Measurements from ENCODE around the gene CDC123. TPM values are rescaled to one million over a fixed set of nuclear protein-coding genes. Genes with fewer than 3 reads are reported as not detected.

Gene CDC123
- total and polyA plus RNA-seq, 7 donors, result 33.8 to 70.3 (median 50.8) TPM

GRCh38 chr10:12235116-12235694, 39.2 kb downstream of the CDC123 start:
- no peak for DNase-seq
- H3K27ac ChIP-seq, result peak overlapping the region; percentile 0 to 67 (median 41)
- TF ChIP-seq POLR2A (IDR thresholded peaks at IDR 0.05) (no peak), EP300 (IDR thresholded peaks at IDR 0.05) (no peak), POLR2AphosphoS5 (IDR thresholded peaks at IDR 0.05) (no peak), CTCF (IDR thresholded peaks at IDR 0.05) (no peak)
- H3K9me3 ChIP-seq, result no peaks in the 10 kb centered on the region
- intact Hi-C loops (cut with DNase I), result no loop called here
- no peaks in the 10 kb centered on the region for H3K27me3 ChIP-seq
- H3K36me3 ChIP-seq, result peaks cover 4 to 91% (median 15%) of the 10 kb centered on the region in 4 donors
- H3K4me1 ChIP-seq, result peaks cover 0 to 19% (median 6%) of the 10 kb centered on the region in 4 donors
- no peak overlapping the region for H3K4me3 ChIP-seq
- WGBS, 2 donors, result 88 to 89% methylated on average over 3 of the region's 3 CpGs

- Histone ChIP-seq H3K27ac (peak overlapping the region; percentile 0 to 67 (median 41)), H3K36me3 (peaks cover 3 to 91% (median 15%) of the 10 kb centered on the region in 4 donors), H3K4me1 (peaks cover 0 to 21% (median 6%) of the 10 kb centered on the region in 4 donors), H3K4me3 (no peak overlapping the region), H3K27me3 (no peaks in the 10 kb centered on the region), H3K9me3 (no peaks in the 10 kb centered on the region)
- no peak for DNase-seq
- TF ChIP-seq POLR2AphosphoS5 (IDR thresholded peaks at IDR 0.05) (peak in 2 of 4 donors; percentile 7 to 40), EP300 (IDR thresholded peaks at IDR 0.05) (no peak)
- WGBS, 2 donors, result 71 to 72% methylated on average over 4 of the region's 4 CpGs
- intact Hi-C loops (cut with DNase I), result no loop called here
Measured at GRCh38 chr10:12235796-12236195, 39.8 kb downstream of the CDC123 start.

GRCh38 chr10:12237265-12238220, 41.6 kb downstream of the CDC123 start:
- DNase-seq, result no peak
- H3K36me3 ChIP-seq, result peaks cover 0 to 73% (median 7%) of the 10 kb centered on the region in 4 donors
- intact Hi-C loops (cut with DNase I), result no loop called here

GRCh38 chr10:12238821-12239220, 42.8 kb downstream of the CDC123 start:
- no peak overlapping the region for H3K27ac ChIP-seq
- no peak for DNase-seq
- H3K9me3 ChIP-seq, result no peaks in the 10 kb centered on the region
- H3K36me3 ChIP-seq, result peaks cover 0 to 63% (median 4%) of the 10 kb centered on the region in 4 donors
- no peak overlapping the region for H3K4me3 ChIP-seq
- H3K27me3 ChIP-seq, result no peaks in the 10 kb centered on the region
- H3K4me1 ChIP-seq, result peaks cover 0 to 35% (median 6%) of the 10 kb centered on the region in 4 donors
- no peak for TF ChIP-seq POLR2A (IDR thresholded peaks at IDR 0.05)
- no peak for TF ChIP-seq CTCF (IDR thresholded peaks at IDR 0.05)
- no peak for TF ChIP-seq EP300 (IDR thresholded peaks at IDR 0.05)
- no peak for TF ChIP-seq POLR2AphosphoS5 (IDR thresholded peaks at IDR 0.05)
- WGBS, 2 donors, result 93 to 97% methylated on average over 8 of the region's 8 CpGs
- intact Hi-C loops (cut with DNase I), result no loop called here

More at GRCh38 chr10:12237265-12238220, 41.6 kb downstream of the CDC123 start:
- no peaks in the 10 kb centered on the region for H3K9me3 ChIP-seq
- WGBS, 2 donors, result 82 to 88% methylated on average over 13 of the region's 13 CpGs
- no peaks in the 10 kb centered on the region for H3K27me3 ChIP-seq
- H3K4me3 ChIP-seq, result no peak overlapping the region
- peaks cover 0 to 35% (median 6%) of the 10 kb centered on the region in 4 donors for H3K4me1 ChIP-seq
- peak overlapping the region in 1 of 4 donors; percentile 28 for H3K27ac ChIP-seq
- no peak for TF ChIP-seq POLR2AphosphoS5 (IDR thresholded peaks at IDR 0.05)
- TF ChIP-seq POLR2A (IDR thresholded peaks at IDR 0.05), result no peak
- TF ChIP-seq EP300 (IDR thresholded peaks at IDR 0.05), result no peak
- TF ChIP-seq CTCF (IDR thresholded peaks at IDR 0.05), result no peak

Measured in sigmoid colon (tissue), 7 donors.